HG02623 (cell line): ENCODE data around the gene RHD.
A peak's percentile ranks its signal among the peaks of the same experiment; 100 is the strongest.
"Not testable (repeated sequence)": the region's sequence is repeated elsewhere in the genome, so short reads cannot be mapped to it uniquely, and the experiment has no call there.

Experiments used
- ATAC-seq: cut with Tn5 transposase; IDR thresholded peaks from one replicate; pipeline ENCODE4 v1.9.1; 2021; ENCODE audit warnings: moderate library complexity; ENCODE audit not compliant: unreplicated experiment

Gene RHD

DNA sequence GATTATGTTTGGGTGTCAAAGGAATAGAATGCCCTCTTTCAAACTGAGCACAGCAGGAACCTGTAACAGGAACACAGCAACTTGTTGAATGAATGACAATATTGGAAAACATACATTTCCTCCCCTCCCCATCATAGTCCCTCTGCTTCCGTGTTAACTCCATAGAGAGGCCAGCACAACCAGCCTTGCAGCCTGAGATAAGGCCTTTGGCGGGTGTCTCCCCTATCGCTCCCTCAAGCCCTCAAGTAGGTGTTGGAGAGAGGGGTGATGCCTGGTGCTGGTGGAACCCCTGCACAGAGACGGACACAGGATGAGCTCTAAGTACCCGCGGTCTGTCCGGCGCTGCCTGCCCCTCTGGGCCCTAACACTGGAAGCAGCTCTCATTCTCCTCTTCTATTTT is at the start of gene RHD:
RHD (plus strand) TSS at position 272 of the 400 bp plus-strand sequence; CDS start at position 311, 39 bp downstream.
- ATAC-seq, result not testable (repeated sequence)

DNA sequence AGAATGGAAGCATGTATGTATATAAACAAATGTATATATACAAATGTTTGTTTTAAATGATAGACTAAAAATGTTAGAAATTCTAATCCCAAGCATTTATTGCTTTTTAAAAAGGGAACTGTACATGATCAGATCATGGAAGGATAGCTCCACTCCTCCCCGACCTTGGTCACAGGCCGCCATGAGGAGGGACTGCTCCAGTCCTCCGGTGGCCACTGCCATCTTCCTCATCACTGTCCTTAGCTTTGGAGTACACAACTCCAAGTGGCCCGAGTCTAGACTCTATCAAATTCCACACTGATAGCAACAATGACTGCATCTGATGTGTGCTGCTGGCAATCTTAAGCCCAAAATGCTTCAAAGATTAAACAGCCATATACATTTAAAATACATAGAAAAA is 49.7 kb upstream of the RHD start:
- no peak for ATAC-seq

DNA sequence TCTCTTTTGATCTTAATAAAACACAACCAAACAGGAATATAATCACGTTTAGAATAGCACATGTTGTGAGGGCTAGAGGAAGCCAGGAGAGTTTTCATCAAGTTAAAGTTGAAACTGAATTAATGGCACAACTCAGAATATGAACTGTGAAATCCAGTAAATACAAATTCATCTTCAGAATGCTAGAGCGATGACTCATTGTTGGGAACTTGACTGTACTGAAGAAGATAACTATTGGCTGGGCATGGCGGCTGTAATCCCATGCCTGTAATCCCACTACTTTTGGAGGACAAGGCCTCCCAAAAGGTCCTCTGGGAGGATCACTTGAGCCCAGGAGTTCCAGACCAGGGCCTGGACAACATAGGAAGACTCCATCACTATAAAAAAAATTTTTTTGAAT is 48.8 kb upstream of the RHD start:
- no peak for ATAC-seq

DNA sequence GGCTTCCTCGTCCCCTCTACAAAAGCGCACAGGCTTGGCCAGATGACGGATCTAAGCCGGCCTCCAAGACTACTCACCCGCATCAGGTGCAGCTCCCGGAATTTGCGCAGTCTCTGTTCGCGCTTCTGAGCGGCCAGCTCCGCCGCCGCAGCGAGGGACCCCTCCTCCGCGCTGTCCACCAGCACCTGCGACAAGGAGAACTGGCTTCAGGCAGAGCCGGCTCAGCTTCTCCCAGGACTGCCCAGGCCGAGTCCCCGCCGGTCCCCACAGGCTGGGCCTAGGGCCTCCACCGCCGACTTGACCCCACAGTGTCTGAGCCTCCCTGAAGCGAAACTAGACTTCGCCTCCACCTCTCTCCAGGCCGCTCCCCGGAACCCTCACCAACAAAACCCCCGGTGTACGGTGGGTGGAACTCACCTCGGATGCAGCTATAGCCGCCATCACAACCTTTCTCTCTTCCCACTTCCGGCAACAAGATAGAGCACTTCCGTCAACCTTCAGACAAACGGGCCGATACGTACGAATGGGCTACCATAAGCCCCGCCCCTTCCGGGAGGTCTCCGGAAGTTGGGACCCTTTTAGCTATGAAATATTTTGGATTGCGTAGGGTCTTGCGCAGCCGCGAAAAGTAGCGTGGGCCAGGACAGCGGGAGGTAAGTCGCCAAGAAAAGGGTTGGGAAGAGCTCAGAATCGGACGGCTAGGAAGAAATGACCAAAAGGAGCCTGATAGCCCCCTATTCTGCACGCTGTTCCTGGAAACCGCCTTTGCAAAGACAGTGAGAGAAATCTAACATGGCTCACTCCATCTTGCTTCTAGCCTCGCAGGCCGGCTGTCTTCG is 40.1 kb upstream of the RHD start, which contains the start of gene SYF2:
SYF2 (minus strand) TSS at position 476 of the 839 bp plus-strand sequence; CDS start at position 441, 35 bp downstream.
- peak; percentile 71 for ATAC-seq

DNA sequence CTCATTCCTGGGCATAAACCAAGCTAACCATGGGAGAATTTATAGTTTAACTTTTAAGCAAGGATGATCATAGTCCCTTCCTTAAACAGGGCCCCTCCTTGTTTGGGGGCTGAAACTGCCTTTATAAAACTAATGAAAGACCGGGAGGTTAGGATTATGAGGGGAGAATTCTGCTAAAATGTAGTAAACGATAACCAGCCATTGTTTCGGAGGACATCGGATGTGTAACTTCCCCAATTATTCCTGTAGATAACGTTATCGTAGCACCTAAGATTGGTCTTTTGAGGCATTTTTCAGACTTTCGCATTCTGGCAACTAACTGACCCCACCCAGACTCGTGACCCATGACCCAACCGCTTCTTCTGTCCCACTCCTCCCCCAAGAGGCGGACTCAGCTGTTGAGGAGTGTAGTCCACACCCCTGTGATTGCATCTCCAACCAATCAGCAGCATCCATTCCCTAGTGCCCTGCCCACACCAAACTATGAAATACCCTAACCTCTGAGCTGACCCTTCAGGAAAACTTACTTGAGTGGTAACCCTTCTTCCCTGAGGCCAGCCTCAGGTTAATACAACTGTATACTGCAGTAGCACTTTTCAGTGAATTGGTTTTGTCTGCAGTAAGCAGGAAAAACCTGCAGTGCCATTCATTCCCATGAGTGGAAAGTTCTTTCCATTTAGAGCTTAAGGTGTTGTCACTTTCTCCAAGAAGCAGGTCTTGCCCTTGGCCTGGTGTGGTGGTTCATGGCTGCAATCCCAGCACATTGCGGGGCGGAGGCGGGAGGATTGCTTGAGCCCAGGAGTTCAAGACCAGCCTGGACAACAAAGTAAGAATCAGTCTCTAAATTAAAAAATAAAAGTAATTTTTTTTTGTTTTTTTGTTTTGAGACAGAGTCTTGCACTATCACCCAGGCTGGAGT is 39.2 kb upstream of the RHD start:
- peak; percentile 48 for ATAC-seq

DNA sequence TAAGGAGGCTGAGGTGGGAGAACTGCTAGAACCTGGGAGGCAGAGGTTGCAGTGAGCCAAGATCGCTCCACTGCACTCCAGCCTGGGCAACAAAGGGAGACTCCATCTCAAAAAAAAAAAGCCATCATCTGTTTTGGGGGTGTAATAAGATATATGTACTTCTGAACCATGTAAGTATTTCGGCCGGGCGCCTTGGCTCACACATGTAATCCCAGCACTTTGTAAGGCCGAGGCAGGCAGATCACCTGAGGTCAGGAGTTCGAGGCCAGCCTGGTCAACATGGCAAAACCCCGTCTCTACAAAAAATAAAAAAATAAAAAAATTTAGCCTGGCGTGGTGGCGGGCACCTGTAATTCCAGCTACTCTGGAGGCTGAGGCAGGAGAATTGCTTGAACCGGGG is 36.9 kb upstream of the RHD start:
- not testable (repeated sequence) for ATAC-seq

DNA sequence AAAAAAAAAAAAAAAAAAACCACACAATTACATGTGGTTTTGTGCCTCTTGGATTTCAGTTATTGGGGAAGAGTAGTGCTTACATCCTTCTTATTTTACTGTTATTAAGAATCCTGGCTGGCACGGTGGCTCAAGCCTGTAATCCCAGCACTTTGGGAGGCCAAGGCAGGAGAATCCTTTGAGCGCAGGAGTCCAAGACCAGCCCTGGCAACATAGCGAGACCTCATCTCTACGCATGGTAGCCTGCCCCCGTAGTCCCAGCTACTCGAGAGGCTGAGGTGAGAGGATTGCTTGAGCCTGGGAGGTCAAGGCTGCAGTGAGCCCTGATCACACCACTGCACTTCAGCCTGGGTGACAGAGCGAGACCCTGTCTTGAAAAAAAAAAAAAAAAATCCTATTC is 36.0 kb upstream of the RHD start:
- not testable (repeated sequence) for ATAC-seq

DNA sequence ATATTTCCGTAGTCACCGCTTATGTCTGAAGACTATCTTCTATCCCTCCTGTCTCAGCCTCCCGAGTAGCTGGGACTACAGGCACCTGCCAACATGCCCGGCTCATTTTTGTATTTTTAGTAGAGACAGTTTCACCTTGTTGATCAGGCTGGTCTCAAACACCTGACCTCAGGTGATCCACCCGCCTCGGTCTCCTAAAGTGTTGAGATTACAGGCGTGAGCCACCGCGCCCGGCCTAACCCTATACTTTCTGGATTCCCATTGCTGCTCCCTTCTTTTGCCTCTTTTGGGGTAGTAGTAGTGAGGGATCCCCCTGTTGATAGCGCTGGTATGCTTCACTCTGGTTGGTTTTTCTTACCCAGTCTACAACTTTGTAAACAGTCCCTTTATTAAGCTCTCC is 34.3 kb upstream of the RHD start:
- ATAC-seq, result no peak

DNA sequence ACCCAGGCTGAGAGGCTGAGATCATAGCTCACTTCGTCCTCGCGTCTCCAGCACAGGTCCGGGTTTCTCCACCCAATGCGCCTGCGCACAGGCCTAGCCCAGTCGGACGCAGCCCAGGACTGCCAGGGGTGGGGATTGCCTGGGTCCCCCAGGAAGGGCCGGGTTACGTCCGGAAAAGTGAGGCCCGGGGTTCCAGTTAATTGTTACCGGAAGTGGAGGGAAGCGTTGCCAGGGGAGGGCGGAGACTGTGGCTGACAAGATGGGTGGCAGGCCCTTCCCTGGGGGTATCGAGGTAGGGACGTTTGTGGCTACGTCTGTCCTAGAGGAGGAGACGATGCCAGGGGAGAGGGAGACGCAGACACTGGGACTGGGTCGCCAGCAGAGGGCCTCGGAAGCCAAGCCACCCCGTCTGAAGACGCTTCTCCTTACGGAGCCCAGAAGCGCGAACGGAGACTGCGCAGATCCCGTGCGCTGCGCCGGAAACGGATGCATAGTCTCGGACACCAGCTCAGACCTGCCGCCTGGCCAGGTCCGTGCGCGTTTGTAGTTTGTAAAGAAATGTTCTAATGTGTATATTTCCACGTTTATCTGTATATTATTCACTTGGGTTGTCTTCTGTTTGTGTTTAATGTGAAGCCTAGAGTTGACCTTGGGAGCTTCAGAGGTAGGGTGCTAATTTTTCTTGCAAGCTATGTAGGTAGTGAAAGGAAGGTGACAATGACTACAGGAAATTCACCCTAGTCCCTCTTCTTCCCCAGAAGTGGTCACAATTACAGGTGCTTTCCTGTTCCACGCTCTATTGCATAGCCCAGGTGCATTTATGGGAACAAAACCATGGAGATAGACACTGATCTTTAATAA is 32.4 kb upstream of the RHD start:
- peak; percentile 68 for ATAC-seq

DNA sequence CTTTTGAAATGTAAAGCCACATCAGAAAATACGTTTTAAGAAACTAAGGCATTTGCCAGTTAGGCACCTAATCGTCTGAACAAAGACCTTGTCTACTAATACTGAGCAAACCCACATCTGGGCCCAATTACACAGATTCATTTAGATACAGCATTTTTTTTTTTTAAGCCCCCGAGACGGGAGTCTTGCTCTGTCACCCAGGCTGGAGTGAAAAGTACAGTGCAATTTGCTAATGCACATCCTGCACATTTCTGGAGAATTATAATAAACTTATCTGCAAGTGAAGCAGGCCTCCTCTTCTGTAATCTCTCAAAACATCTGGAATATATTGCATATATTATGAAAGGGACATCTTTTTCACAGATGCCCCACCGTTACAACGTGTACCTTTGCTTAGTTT is 28.4 kb upstream of the RHD start:
- ATAC-seq, result no peak

DNA sequence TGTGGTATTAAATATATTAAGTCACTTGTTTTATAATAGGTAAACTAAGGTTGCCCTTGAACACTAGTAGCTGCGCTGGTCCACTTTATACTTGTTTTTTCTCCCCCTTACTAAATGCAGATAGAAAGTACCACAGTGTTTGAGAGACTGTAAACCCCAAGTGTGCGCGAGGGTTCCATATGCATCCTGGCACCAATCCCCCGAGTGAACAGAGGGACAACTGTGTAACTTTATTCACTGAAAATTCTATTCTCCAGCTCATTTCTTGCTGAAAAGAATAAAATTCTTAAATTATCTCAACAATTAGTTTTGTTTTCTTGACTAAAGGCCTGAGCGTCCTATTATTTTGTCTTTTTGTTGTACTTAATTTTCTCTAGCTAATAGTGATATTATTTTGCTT is 26.9 kb upstream of the RHD start:
- ATAC-seq, result no peak

DNA sequence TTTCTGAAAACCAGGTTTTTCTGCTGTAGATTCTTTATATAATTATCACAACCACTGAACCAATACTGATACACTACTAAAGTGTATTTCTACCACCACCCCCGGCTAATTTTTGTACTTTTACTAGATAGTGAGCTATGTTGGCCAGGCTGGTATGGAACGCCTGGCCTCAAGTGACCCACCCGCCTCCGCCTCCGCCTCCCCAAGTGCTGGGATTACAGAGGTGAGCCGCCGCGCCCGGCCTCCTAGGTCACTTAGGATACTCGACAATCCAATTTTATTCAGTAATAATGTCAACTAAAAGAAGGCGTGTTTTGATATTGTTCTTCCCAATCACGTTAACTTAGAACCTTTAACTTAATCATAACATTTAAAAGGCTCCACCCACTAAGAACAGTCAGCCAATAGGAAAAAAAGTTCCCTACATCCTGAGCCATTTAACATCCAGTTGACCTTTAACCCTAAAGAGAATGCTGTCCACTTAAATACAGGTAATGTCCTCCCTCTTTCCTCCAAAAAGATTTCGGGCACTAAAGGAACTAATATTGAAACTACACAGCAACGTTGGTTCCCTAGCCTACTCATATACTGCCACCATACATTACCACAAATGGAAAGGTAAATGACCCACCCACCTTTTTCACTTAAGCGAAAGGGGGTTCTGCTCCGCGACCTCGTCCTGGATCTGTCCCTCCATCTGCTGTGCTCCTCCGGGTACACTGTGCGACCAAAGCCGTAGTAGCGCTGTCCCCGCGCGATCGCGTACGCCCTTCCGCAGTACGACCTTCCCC is 26.3 kb upstream of the RHD start:
- no peak for ATAC-seq

DNA sequence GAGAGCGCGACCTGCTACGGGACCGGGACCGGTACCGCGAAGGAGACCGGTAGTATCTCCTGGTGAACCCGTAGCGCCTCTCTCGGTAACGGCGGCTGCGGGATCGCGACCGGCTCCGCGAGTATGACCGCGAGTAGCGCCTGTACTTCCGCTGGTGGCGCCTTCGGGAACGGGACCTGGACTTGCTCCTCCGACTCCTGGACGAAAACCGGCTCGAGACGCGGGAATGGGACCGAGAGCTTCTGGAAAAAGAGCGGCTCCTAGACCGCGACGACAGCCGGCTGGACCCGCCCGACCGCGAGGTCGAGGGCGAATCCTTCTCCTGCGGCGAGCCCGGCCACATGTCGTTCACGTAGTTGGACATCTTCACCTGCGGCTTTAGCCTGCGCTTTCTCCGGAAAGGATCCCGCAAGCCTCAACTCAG is 25.7 kb upstream of the RHD start:
- ATAC-seq, result peak; percentile 11

DNA sequence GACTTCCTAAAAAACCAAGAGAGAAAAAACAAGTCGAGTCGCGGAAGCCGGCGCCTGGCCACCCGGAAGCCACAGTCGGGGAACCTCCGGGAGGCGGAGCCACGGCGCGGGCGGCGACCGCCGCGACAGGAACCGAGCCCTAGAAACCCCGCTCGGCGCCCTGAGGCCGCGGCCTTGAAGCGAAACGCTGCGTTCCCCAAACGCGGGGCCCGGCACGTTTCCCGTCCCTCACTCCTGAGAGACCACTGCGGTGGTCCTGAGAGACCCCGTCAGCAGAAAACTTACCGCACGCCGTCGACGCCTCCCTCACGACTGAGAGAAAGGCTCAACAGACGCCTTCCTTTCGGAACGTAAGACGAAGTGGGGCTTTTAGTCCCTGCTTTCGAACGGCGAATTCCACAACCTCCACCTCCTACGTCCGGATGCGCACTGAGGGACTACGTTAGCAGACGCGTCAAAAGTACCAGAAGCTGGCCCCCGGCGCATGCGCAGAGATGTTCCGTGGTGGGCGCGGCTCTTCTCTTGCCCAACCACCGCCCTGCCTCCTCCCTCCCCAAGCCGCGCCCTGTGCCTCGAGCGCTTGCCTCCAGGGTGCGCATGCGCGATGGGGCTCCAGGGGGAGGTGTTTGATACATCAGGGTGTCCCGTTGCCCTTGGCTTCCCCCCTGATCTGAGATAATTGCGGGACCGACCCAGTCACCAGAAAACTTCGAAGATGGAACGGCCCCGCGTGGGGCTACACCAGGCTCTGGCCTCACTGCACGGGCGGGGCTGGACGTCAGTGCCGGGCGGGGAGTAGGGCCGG is 25.1 kb upstream of the RHD start, which contains the start of gene RSRP1:
RSRP1 (minus strand) TSS at position 431 of the 805 bp plus-strand sequence. CDS start 491 bp downstream, outside the sequence.
- peak; percentile 87 for ATAC-seq

DNA sequence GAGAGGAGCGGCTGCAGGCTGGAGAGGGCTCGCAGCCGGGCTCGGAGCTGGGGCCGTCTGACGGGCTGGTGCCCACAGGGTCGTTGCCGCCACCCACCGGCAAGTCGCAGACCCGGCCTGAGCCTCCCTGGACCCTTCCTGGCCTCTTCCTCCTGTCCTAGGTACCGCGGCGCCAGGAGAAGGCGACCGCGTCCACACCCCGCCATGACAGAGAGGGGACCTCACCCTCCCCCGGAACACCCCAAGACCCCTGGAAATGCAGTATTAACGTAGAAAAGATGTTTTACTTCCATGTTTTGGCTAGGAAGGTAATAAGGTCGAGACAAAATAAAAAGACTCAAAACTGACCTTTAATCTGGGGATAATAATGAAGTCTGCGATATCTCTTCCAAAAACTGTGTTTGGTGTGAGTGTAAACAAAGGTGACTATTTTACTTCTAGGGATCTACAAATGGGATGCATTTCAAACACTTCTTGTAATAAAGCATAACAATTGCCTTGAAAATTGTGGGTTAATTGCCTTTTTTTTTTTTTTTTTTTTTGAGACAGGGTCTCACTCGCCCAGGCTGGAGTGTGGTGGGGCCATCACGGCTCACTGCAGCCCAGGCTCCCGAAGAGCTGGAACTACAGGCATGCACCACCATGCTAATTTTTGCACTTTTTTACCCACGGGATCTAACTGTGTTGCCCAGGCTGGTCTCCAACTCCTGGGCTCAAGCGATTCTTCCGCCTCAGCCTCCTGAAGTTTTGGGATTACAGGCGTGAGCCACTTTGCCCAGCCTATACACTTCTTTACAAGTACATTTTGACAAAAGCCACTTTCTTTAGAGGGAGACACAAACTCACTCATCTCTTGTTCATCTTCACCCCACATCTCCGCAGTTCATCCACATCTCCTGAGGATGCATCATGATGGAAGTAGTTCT is 24.2 kb upstream of the RHD start:
- no peak for ATAC-seq

DNA sequence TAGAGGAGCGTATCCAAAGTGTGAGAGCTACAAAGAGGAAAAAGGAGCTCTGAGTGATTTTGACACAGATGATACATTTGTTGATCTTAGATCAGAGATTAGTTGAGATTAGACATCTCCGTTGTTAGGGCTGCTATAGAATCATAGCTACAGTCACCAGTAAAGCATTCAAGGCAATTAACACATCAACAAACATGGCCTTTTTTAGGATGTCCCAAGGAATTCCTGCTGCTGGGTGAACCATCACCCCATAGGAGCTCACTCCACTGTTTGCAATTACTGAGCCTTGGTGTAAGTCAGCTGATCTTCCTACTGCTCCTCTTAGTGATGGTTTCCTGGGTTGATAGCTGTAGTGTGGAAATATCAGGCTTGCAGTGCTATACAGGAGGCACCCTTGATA is 18.4 kb upstream of the RHD start:
- ATAC-seq, result no peak

DNA sequence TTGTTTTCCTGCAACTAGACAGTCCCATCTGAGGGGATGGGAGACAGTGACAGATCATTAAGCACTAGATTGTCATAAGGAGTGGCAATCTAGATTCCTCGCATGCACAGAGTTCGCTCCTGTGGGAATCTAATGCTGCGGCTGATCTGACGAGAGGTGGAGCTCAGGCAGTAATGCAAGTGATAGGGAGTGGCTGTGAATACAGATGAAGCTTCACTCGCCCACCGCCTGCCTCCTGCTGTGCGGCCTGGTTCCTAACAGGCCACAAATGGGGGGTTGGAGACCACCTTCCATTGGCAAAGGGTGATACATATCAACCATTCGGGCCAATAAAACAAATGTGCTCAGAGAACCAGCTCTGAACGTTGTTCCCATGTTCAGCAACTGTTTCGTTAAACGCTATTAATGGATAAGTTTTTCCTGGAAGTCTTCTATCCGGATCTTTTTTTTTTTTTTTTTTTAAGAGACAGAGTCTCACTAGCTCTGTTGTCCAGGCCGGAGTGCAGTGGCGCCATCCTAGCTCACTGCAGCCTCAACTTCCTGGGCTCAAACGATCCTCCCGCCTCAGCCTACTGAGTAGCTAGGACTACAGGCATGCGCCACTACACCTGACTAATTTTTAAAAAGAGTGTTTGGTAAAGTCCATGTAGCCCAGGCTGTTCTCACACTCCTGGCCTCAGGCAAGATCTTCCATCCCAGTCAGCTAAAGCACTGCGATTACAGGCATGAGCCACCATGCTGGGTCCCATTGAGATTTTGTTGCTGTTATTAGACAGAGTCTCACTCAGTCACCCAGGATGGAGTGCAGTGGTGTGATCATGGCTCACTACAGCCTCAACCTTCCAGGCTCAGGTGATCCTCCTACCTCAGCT is 16.4 kb upstream of the RHD start:
- ATAC-seq, result no peak
